Upper lobe of right lung (tissue), 1 donor: ENCODE data around the gene ANXA2. TPM values are rescaled to one million over a fixed set of nuclear protein-coding genes. Genes with fewer than 3 reads are reported as not detected.

ENCODE experiments used
- ATAC-seq: fragments of 200-7000 bp; cut with Tn5 transposase; one replicate; pipeline ENCODE4 v1.9.1; 2020; ENCODE audit warnings: mild to moderate bottlenecking, moderate library complexity
- DNase-seq: peaks from one replicate; pipeline ENCODE4 v3.0.0-alpha.2; 2020
- H3K27ac ChIP-seq: fragments of 200-600 bp; one replicate; pipeline ENCODE4 v1.8.0; 2022
- H3K27me3 ChIP-seq: fragments of 200-600 bp; one replicate; pipeline ENCODE4 v1.8.0; 2022; ENCODE audit warnings: mild to moderate bottlenecking
- H3K36me3 ChIP-seq: fragments of 200-600 bp; one replicate; pipeline ENCODE4 v1.8.0; 2022
- H3K4me1 ChIP-seq: fragments of 200-600 bp; one replicate; pipeline ENCODE4 v1.8.0; 2022
- H3K4me3 ChIP-seq: fragments of 200-600 bp; one replicate; pipeline ENCODE4 v1.8.0; 2022; ENCODE audit warnings: mild to moderate bottlenecking
- H3K9me3 ChIP-seq: fragments of 200-600 bp; one replicate; pipeline ENCODE4 v1.8.0; 2022
- CTCF ChIP-seq: fragments of 200-600 bp; IDR thresholded peaks from one replicate; pipeline ENCODE4 v1.8.0; 2022; ENCODE audit warnings: antibody characterized with exemption
- intact Hi-C: fragments of 100-400 bp; cut with DNase I; formaldehyde crosslinking; loops from one replicate; pipeline ENCODE4 v1.11.0; 2022
- total RNA-seq: library from RNA; stranded (reverse); fragmentation: NEBNext Ultra II Directional; extraction: Animal tissue kit (Norgen Biotek cat#: 25700); gene quantifications from one replicate; pipeline ENCODE4 v1.2.1, GENCODE V29; 2021
- donor health status: DM: no; HTN: yes; CAD: no; lungs with severe emphysema.

The ANXA2 gene
- total RNA-seq, 1 donor from 2014 or later, result 818 TPM

GRCh38 chr15:60379525-60380274, 18.1 kb downstream of the ANXA2 start:
- intact Hi-C loops, result no loop called here
- Histone ChIP-seq H3K27ac (peak overlapping the region; percentile 12), H3K9me3 (no peaks in the 10 kb centered on the region), H3K36me3 (peaks cover 92% of the 10 kb centered on the region), H3K27me3 (no peaks in the 10 kb centered on the region), H3K4me1 (peaks cover 40% of the 10 kb centered on the region), H3K4me3 (no peak overlapping the region)
- DNase-seq (no peak), ATAC-seq (peak; percentile 65)
- TF ChIP-seq CTCF, result no peak

- peaks cover 92% of the 10 kb centered on the region for H3K36me3 ChIP-seq
- intact Hi-C loops, result no loop called here
- ATAC-seq (no peak), DNase-seq (no peak)
- no peaks in the 10 kb centered on the region for H3K9me3 ChIP-seq
- H3K27ac ChIP-seq, result no peak overlapping the region
- H3K4me3 ChIP-seq, result no peak overlapping the region
- H3K27me3 ChIP-seq, result no peaks in the 10 kb centered on the region
- peaks cover 42% of the 10 kb centered on the region for H3K4me1 ChIP-seq
- TF ChIP-seq CTCF, result no peak
These were observed 18.6 kb downstream of the ANXA2 start for GRCh38 chr15:60379185-60379524.

- Histone ChIP-seq H3K9me3 (no peaks in the 10 kb centered on the region), H3K27ac (peak overlapping the region; percentile 14), H3K36me3 (peaks cover 90% of the 10 kb centered on the region), H3K4me3 (no peak overlapping the region), H3K4me1 (peaks cover 58% of the 10 kb centered on the region), H3K27me3 (no peaks in the 10 kb centered on the region)
- DNase-seq (no peak), ATAC-seq (no peak)
- intact Hi-C loops, result no loop called here
- TF ChIP-seq CTCF, result no peak
These were observed 21.1 kb downstream of the ANXA2 start for GRCh38 chr15:60376677-60377095.

GRCh38 chr15:60375306-60375705, 22.5 kb downstream of the ANXA2 start:
- intact Hi-C loops, result no loop called here
- Histone ChIP-seq H3K27ac (peak overlapping the region; percentile 47), H3K4me1 (peaks cover 71% of the 10 kb centered on the region), H3K27me3 (no peaks in the 10 kb centered on the region), H3K9me3 (no peaks in the 10 kb centered on the region), H3K4me3 (no peak overlapping the region), H3K36me3 (peaks cover 90% of the 10 kb centered on the region)
- TF ChIP-seq CTCF, result no peak
- ATAC-seq (no peak), DNase-seq (no peak)

GRCh38 chr15:60374628-60375081, 23.1 kb downstream of the ANXA2 start:
- peaks cover 89% of the 10 kb centered on the region for H3K36me3 ChIP-seq
- TF ChIP-seq CTCF, result no peak
- intact Hi-C loops, result no loop called here
- peaks cover 67% of the 10 kb centered on the region for H3K4me1 ChIP-seq
- H3K27me3 ChIP-seq, result no peaks in the 10 kb centered on the region
- ATAC-seq (peak; percentile 87), DNase-seq (peak; percentile 64)
- peak overlapping the region; percentile 47 for H3K27ac ChIP-seq
- H3K4me3 ChIP-seq, result no peak overlapping the region
- H3K9me3 ChIP-seq, result no peaks in the 10 kb centered on the region
